HCT116 (cell line): Measurements from ENCODE around the gene KCNAB3. TPM values are rescaled to one million over a fixed set of nuclear protein-coding genes. Genes with fewer than 3 reads are reported as not detected.

Source experiments
- ATAC-seq: fragments of 200-7000 bp; cut with Tn5 transposase; 2 replicates; pipeline ENCODE4 v1.9.1; 2020; ENCODE audit warnings: mild to moderate bottlenecking, moderate library complexity
- BruUV-seq: library from RNA; stranded (reverse); fragments of 400-500 nt; replicated peaks from 2 replicates; lab custom pipeline; 2021; lab: Mats Ljungman, UMichigan
- CTCF ChIA-PET: fragments of 300-600 bp; sonication (Branson Sonifier 250); formaldehyde crosslinking; loops from one replicate; lab custom pipeline; 2021; ENCODE audit warnings: antibody characterized with exemption; lab: Charles Lee
- POLR2A ChIA-PET: fragments of 300-600, 350-600 bp; sonication (Branson Sonifier 250); formaldehyde crosslinking; loops from one replicate; lab custom pipeline; 2021; ENCODE audit warnings: antibody characterized with exemption; lab: Charles Lee
- RAD21 ChIA-PET, 2 experiments: fragments of 300-600 bp; sonication (Branson Sonifier 250); formaldehyde crosslinking; loops; one replicate each; lab custom pipeline; 2023; ENCODE audit warnings: low total read pairs in 2 of 2; ENCODE audit not compliant: uncharacterized antibody in 2 of 2, unreplicated experiment in 2 of 2, low non-redundant PET in 1 of 2; lab: Charles Lee
- DNase-seq: peaks from one replicate; pipeline ENCODE4 v3.0.0-alpha.2; 2010; ENCODE audit warnings: low read depth, low spot score
- H2AFZ ChIP-seq: fragments of 200-600 bp; shearing (Covaris generic), sonication (generic); 2 replicates; pipeline ENCODE4 v1.6.1; 2017; ENCODE audit warnings: low read depth, mixed run types, mixed read lengths, antibody characterized with exemption, low read length; ENCODE audit not compliant: poor library complexity, severe bottlenecking
- H3K27ac ChIP-seq: 2 replicates; pipeline ENCODE4 v1.5.1; 2012; ENCODE audit warnings: low read depth, low read length
- H3K27me3 ChIP-seq: fragments of 200-600 bp; sonication (generic); 2 replicates; pipeline ENCODE4 v1.6.1; 2016; ENCODE audit warnings: mixed run types, low read length, mixed read lengths; ENCODE audit not compliant: insufficient read depth
- H3K36me3 ChIP-seq, 2 experiments: fragments of 200-500 bp in 1 of 2; fragments of 200-600 bp in 1 of 2; sonication (Bioruptor generic) in 1 of 2; sonication (generic) in 1 of 2; 2 replicates each; pipeline versions ENCODE4 v1.5.1 to v1.6.1; 2014 to 2016; ENCODE audit warnings: low read length in 2 of 2, inconsistent platforms in 1 of 2, mixed read lengths in 1 of 2, mixed run types in 1 of 2; ENCODE audit not compliant: insufficient read depth in 2 of 2, control insufficient read depth in 1 of 2
- H3K4me1 ChIP-seq, 2 experiments: fragments of 200-600 bp in 1 of 2; sonication (generic) in 1 of 2; 2 replicates each; pipeline versions ENCODE4 v1.5.1 to v1.6.1; 2012 to 2017; ENCODE audit warnings: low read length in 2 of 2, inconsistent platforms in 1 of 2, mild to moderate bottlenecking in 1 of 2, mixed read lengths in 1 of 2, mixed run types in 1 of 2, moderate library complexity in 1 of 2; ENCODE audit not compliant: insufficient read depth in 2 of 2, control insufficient read depth in 1 of 2
- H3K4me2 ChIP-seq: fragments of 200-600 bp; sonication (generic); 2 replicates; pipeline ENCODE4 v1.6.1; 2017; ENCODE audit warnings: mixed run types, low read length, mixed read lengths
- H3K4me3 ChIP-seq, 2 experiments: fragments of 200-600 bp in 1 of 2; sonication (generic) in 1 of 2; replicated peaks in 1 of 2; 2 replicates each; pipeline ENCODE4 v1.5.1; 2011 to 2016; ENCODE audit warnings: low read length in 2 of 2, control low read depth in 1 of 2, low read depth in 1 of 2, mild to moderate bottlenecking in 1 of 2, mixed read lengths in 1 of 2, mixed run types in 1 of 2
- H3K79me2 ChIP-seq: fragments of 200-600 bp; sonication (generic); 2 replicates; pipeline ENCODE4 v1.6.1; 2017; ENCODE audit warnings: mild to moderate bottlenecking, mixed run types, low read length, moderate library complexity, mixed read lengths; ENCODE audit not compliant: insufficient read depth
- H3K9ac ChIP-seq: fragments of 200-600 bp; sonication (generic); 2 replicates; pipeline ENCODE4 v1.6.1; 2016; ENCODE audit warnings: low read length, mixed read lengths
- H3K9me2 ChIP-seq: fragments of 200-600 bp; sonication (generic), shearing (Covaris generic); 2 replicates; pipeline ENCODE4 v1.6.1; 2017; ENCODE audit warnings: mixed run types, mild to moderate bottlenecking, moderate library complexity; ENCODE audit not compliant: insufficient read depth
- H3K9me3 ChIP-seq, 2 experiments: fragments of 200-500 bp in 1 of 2; fragments of 200-600 bp in 1 of 2; sonication (Bioruptor generic) in 1 of 2; sonication (generic) in 1 of 2; 2 replicates each; pipeline ENCODE4 v1.6.1; 2014 to 2017; ENCODE audit warnings: low read length in 2 of 2, mixed read lengths in 2 of 2, inconsistent platforms in 1 of 2, low read depth in 1 of 2, mild to moderate bottlenecking in 1 of 2, mixed run types in 1 of 2, moderate library complexity in 1 of 2; ENCODE audit not compliant: control insufficient read depth in 1 of 2, insufficient read depth in 1 of 2
- H4K20me1 ChIP-seq: fragments of 200-600 bp; sonication (generic), shearing (Covaris generic); 2 replicates; pipeline ENCODE4 v1.6.1; 2017; ENCODE audit warnings: mixed run types, mild to moderate bottlenecking, moderate library complexity; ENCODE audit not compliant: insufficient read depth
- CBX3 ChIP-seq: IDR thresholded peaks from 2 replicates; pipeline ENCODE4 v1.6.1; 2012; ENCODE audit warnings: low read depth
- EGR1 ChIP-seq: IDR thresholded peaks from 2 replicates; pipeline ENCODE4 v1.6.1; 2012; ENCODE audit warnings: low read depth
- ELF1 ChIP-seq: IDR thresholded peaks from 2 replicates; pipeline ENCODE4 v1.6.1; 2012; ENCODE audit warnings: low read depth, borderline replicate concordance
- EZH2 ChIP-seq: fragments of 200-600 bp; sonication (generic); IDR thresholded peaks from 2 replicates; pipeline ENCODE4 v1.6.1; 2017; ENCODE audit warnings: antibody characterized with exemption, mixed run types
- EZH2phosphoT487 ChIP-seq: fragments of 200-600 bp; IDR thresholded peaks from 2 replicates; pipeline ENCODE4 v1.6.1; 2018; ENCODE audit warnings: antibody characterized with exemption, borderline replicate concordance
- JUND ChIP-seq: IDR thresholded peaks from 2 replicates; pipeline ENCODE4 v1.6.1; 2012
- POLR2A ChIP-seq: IDR thresholded peaks from 2 replicates; pipeline ENCODE4 v1.7.0; 2011; ENCODE audit warnings: borderline replicate concordance; ENCODE audit not compliant: insufficient read depth, insufficient read length; ENCODE audit errors: extremely low read depth
- POLR2AphosphoS5 ChIP-seq: IDR thresholded peaks from 2 replicates; pipeline ENCODE4 v1.6.1; 2011; ENCODE audit warnings: mild to moderate bottlenecking, low read depth, low read length, moderate library complexity
- RAD21 ChIP-seq: IDR thresholded peaks from 2 replicates; pipeline ENCODE4 v1.6.1; 2012; ENCODE audit warnings: low read depth, mild to moderate bottlenecking
- SRF ChIP-seq: IDR thresholded peaks from 2 replicates; pipeline ENCODE4 v1.6.1; 2012; ENCODE audit warnings: low read depth
- YY1 ChIP-seq: IDR thresholded peaks from 2 replicates; pipeline ENCODE4 v1.6.1; 2011; ENCODE audit warnings: low read length, low read depth, moderate library complexity, mild to moderate bottlenecking; ENCODE audit not compliant: insufficient replicate concordance; ENCODE audit errors: extremely low read depth
- ZFX ChIP-seq: fragments of 450-650 bp; IDR thresholded peaks from 2 replicates; pipeline ENCODE4 v1.6.1; 2017
- ZNF274 ChIP-seq: fragments of 200-500 bp; sonication (Bioruptor generic); IDR thresholded peaks from 2 replicates; pipeline ENCODE4 v1.6.1; 2014; ENCODE audit warnings: mild to moderate bottlenecking, low read depth, low read length, inconsistent platforms
- intact Hi-C: fragments of 100-400 bp; cut with micrococcal nuclease; formaldehyde crosslinking; loops from 2 replicates; pipeline ENCODE4 v1.10.0; 2022
- total RNA-seq: library from RNA; stranded (reverse); gene quantifications from one replicate; pipeline ENCODE4 v1.2.1, GENCODE V29; 2021; ENCODE audit not compliant: unreplicated experiment
- TF ChIP-seq, protein P1 (sequence below), 3 experiments: fragments of 200-600 bp in 1 of 3; sonication (generic) in 1 of 3; IDR thresholded peaks in 2 of 3; conservative IDR thresholded peaks in 1 of 3; 2 replicates each; pipeline ENCODE4 v1.5.1; 2012 to 2017; ENCODE audit warnings: low read depth in 2 of 3, low read length in 2 of 3, antibody characterized with exemption in 1 of 3, borderline replicate concordance in 1 of 3, control low read depth in 1 of 3, mild to moderate bottlenecking in 1 of 3, mixed read lengths in 1 of 3, mixed run types in 1 of 3, moderate library complexity in 1 of 3; ENCODE audit not compliant: insufficient read depth in 1 of 3
- TF ChIP-seq, protein P2 (sequence below): IDR thresholded peaks from 2 replicates; pipeline ENCODE4 v1.6.1; 2011; ENCODE audit warnings: mild to moderate bottlenecking, low read length, moderate library complexity; ENCODE audit not compliant: insufficient replicate concordance; ENCODE audit errors: extremely low read depth
- TF ChIP-seq, protein P3 (sequence below): IDR thresholded peaks from 2 replicates; pipeline ENCODE4 v1.6.1; 2012; ENCODE audit warnings: low read depth
- TF ChIP-seq, protein P4 (sequence below): IDR thresholded peaks from 2 replicates; pipeline ENCODE4 v1.6.1; 2012
- TF ChIP-seq, protein P5 (sequence below): IDR thresholded peaks from 2 replicates; pipeline ENCODE4 v1.6.1; 2012

The KCNAB3 gene
- total RNA-seq, 1 experiment from 2014 or later = 7.1 TPM

DNA sequence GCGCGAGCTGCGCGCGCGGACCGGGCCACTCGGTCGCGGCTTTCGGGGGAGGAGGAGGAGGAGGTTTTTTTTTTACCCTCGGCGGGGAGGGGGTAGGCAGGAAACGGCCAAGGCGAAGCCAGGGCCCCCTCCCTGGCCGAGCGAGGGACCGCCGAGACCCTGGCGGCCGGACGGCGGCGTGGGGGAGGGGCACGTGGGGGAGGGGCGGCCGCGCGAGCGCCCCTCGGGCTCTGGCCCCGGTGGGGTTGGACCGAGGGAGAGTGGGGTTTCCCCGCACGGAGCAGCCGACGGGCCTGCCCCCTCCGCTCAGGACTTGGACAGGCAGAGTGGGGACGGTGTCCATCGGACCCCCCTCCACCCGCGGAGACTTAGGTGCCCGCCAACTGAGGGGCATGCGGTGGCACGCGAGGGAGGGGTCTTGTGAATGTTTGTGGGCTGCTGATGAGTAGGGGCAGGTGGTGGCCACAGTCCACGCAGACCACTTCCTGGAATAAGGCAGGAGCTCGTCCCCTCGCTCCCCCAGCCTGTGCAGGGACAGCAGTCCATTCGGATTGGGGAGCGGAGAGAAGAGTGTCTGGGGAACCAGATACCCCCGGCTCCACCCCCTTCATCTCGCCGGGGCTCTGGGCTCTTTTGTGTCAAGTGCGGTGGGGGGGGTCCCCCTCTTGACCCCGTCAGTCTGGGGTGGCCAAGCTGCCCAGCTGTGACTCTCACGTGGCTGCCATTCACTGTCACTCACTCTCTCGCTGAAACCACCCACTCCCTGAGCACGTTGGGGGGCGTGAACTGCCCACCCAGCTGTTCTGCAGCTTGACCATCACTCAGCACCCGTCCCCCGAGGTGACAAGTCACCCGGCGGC is 44.1 kb downstream of the KCNAB3 start:
- BruUV-seq = no TSS peak
- peak; percentile 28 for ATAC-seq
- POLR2A ChIA-PET = no interaction called here
- RAD21 ChIA-PET = interaction anchor here in 1 of 2 experiments (0.5 kb wide), 1 partner anchor 46 kb away, joined by 3 read pairs; the partner anchor contains the start of gene TRAPPC1
- Histone ChIP-seq H3K36me3 (peaks cover 3 to 8% of the 10 kb centered on the region in 2 experiments; a peak in 2 of 4 replicates), H3K9me3 (no peaks in the 10 kb centered on the region), H3K27ac (peak overlapping the region; percentile 97), H3K9me2 (no peaks in the 10 kb centered on the region), H4K20me1 (no peaks in the 10 kb centered on the region), H2AFZ (no peak overlapping the region), H3K4me1 (peaks cover 39 to 53% of the 10 kb centered on the region in 2 experiments), H3K27me3 (no peaks in the 10 kb centered on the region), H3K4me2 (peak overlapping the region; percentile 99), H3K9ac (peak overlapping the region; percentile 86), H3K79me2 (peaks cover 33% of the 10 kb centered on the region), H3K4me3 (peak overlapping the region; percentile 56 to 82)
- intact Hi-C loops = loop anchor here (2.0 kb wide), 1 partner anchor 51 kb away; the partner anchor contains the start of gene KDM6B
- DNase-seq = no peak
- CTCF ChIA-PET = interaction anchor here (0.8 to 1.0 kb wide), 3 partner anchors 19 to 29 kb away, joined by 3 read pairs; partner anchors contain the start of gene NAA38
- TF ChIP-seq ZNF274 (no peak), ZFX (peak; percentile 30; the same call in 1 of the 2 replicates), EZH2 (no peak), POLR2AphosphoS5 (no peak), YY1 (no peak), ELF1 (no peak), EZH2phosphoT487 (no peak), RAD21 (no peak), JUND (no peak), CBX3 (no peak), SRF (no peak), POLR2A (no peak), EGR1 (no peak)
- TF ChIP-seq, protein P1, sequence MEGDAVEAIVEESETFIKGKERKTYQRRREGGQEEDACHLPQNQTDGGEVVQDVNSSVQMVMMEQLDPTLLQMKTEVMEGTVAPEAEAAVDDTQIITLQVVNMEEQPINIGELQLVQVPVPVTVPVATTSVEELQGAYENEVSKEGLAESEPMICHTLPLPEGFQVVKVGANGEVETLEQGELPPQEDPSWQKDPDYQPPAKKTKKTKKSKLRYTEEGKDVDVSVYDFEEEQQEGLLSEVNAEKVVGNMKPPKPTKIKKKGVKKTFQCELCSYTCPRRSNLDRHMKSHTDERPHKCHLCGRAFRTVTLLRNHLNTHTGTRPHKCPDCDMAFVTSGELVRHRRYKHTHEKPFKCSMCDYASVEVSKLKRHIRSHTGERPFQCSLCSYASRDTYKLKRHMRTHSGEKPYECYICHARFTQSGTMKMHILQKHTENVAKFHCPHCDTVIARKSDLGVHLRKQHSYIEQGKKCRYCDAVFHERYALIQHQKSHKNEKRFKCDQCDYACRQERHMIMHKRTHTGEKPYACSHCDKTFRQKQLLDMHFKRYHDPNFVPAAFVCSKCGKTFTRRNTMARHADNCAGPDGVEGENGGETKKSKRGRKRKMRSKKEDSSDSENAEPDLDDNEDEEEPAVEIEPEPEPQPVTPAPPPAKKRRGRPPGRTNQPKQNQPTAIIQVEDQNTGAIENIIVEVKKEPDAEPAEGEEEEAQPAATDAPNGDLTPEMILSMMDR (IDR thresholded peaks at IDR 0.05 in 2 of 3, conservative IDR thresholded peaks at IDR 0.05 in 1 of 3; ENCODE audit: borderline replicate concordance in 1 of 3, insufficient read depth in 1 of 3, low read depth in 2 of 3, low read length in 2 of 3) = no peak
- TF ChIP-seq, protein P2, sequence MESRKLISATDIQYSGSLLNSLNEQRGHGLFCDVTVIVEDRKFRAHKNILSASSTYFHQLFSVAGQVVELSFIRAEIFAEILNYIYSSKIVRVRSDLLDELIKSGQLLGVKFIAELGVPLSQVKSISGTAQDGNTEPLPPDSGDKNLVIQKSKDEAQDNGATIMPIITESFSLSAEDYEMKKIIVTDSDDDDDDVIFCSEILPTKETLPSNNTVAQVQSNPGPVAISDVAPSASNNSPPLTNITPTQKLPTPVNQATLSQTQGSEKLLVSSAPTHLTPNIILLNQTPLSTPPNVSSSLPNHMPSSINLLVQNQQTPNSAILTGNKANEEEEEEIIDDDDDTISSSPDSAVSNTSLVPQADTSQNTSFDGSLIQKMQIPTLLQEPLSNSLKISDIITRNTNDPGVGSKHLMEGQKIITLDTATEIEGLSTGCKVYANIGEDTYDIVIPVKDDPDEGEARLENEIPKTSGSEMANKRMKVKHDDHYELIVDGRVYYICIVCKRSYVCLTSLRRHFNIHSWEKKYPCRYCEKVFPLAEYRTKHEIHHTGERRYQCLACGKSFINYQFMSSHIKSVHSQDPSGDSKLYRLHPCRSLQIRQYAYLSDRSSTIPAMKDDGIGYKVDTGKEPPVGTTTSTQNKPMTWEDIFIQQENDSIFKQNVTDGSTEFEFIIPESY = no peak
- TF ChIP-seq, protein P3, sequence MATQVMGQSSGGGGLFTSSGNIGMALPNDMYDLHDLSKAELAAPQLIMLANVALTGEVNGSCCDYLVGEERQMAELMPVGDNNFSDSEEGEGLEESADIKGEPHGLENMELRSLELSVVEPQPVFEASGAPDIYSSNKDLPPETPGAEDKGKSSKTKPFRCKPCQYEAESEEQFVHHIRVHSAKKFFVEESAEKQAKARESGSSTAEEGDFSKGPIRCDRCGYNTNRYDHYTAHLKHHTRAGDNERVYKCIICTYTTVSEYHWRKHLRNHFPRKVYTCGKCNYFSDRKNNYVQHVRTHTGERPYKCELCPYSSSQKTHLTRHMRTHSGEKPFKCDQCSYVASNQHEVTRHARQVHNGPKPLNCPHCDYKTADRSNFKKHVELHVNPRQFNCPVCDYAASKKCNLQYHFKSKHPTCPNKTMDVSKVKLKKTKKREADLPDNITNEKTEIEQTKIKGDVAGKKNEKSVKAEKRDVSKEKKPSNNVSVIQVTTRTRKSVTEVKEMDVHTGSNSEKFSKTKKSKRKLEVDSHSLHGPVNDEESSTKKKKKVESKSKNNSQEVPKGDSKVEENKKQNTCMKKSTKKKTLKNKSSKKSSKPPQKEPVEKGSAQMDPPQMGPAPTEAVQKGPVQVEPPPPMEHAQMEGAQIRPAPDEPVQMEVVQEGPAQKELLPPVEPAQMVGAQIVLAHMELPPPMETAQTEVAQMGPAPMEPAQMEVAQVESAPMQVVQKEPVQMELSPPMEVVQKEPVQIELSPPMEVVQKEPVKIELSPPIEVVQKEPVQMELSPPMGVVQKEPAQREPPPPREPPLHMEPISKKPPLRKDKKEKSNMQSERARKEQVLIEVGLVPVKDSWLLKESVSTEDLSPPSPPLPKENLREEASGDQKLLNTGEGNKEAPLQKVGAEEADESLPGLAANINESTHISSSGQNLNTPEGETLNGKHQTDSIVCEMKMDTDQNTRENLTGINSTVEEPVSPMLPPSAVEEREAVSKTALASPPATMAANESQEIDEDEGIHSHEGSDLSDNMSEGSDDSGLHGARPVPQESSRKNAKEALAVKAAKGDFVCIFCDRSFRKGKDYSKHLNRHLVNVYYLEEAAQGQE = no peak
- TF ChIP-seq, protein P4, sequence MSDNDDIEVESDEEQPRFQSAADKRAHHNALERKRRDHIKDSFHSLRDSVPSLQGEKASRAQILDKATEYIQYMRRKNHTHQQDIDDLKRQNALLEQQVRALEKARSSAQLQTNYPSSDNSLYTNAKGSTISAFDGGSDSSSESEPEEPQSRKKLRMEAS = peak; percentile 31; the same call in 1 of the 2 replicates
- TF ChIP-seq, protein P5, sequence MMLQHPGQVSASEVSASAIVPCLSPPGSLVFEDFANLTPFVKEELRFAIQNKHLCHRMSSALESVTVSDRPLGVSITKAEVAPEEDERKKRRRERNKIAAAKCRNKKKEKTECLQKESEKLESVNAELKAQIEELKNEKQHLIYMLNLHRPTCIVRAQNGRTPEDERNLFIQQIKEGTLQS = no peak
